Right lobe of liver (tissue), 4 donors: ENCODE data around the gene RPS4Y2.

Experiments
- POLR2A ChIP-seq: fragments of 450-650 bp; IDR thresholded peaks from one replicate; pipeline ENCODE4 v1.6.1; 2017; ENCODE audit warnings: antibody characterized with exemption, mild to moderate bottlenecking
- TF ChIP-seq, protein P1 (sequence below), 4 donors: fragments of 200-600 bp in 3 of 4; fragments of 450-650 bp in 1 of 4; IDR thresholded peaks; one replicate each; pipeline versions ENCODE4 v1.5.1 to v1.8.0; 2016 to 2022; ENCODE audit warnings: antibody characterized with exemption in 4 of 4, mild to moderate bottlenecking in 2 of 4
- donor health status: DM: no; HTN: no; CAD: no.
- donor health status: DM: no; HTN: no; CAD: no.
- donor health status: DM: no; HTN: yes; CAD: no.

DNA sequence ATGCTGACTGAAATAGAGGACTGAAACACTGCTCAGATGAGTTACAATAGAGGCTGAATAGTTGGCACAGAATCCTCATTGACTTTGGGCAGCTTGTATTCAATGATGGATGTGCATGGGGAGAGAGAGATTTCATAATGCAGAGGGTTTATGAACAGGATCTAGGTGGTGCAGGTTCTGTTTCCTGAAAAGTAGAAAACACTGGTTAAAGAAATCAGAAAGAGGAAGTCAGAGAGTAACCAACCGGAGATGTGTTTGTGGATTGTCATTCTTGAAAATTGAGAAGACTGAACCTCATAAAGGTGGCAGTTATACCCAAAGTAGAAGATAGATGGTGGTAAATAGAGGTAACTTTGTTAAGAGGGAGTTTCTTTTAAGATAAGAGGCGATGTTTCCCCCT lies 8.0 kb downstream of the RPS4Y2 start:
- TF ChIP-seq POLR2A, result no peak
- TF ChIP-seq, protein P1, sequence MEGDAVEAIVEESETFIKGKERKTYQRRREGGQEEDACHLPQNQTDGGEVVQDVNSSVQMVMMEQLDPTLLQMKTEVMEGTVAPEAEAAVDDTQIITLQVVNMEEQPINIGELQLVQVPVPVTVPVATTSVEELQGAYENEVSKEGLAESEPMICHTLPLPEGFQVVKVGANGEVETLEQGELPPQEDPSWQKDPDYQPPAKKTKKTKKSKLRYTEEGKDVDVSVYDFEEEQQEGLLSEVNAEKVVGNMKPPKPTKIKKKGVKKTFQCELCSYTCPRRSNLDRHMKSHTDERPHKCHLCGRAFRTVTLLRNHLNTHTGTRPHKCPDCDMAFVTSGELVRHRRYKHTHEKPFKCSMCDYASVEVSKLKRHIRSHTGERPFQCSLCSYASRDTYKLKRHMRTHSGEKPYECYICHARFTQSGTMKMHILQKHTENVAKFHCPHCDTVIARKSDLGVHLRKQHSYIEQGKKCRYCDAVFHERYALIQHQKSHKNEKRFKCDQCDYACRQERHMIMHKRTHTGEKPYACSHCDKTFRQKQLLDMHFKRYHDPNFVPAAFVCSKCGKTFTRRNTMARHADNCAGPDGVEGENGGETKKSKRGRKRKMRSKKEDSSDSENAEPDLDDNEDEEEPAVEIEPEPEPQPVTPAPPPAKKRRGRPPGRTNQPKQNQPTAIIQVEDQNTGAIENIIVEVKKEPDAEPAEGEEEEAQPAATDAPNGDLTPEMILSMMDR (IDR thresholded peaks at IDR 0.05), result no peak
